IMR-90 (cell line): ENCODE results near the gene RNF146. TPM values are rescaled to one million over a fixed set of nuclear protein-coding genes. Genes with fewer than 3 reads are reported as not detected.

Experiments used
- ATAC-seq: fragments of 200-7000 bp; cut with Tn5 transposase; 2 replicates; pipeline ENCODE4 v1.9.1; 2020; ENCODE audit warnings: low read depth, mild to moderate bottlenecking, moderate library complexity
- BruUV-seq: library from RNA; stranded (reverse); fragments of 400-500 nt; replicated peaks from 2 replicates; lab custom pipeline; 2021; lab: Mats Ljungman, UMichigan
- CTCF ChIA-PET: fragments of 300-600 bp; formaldehyde crosslinking; extraction: SDS; loops from one replicate; lab custom pipeline; 2021; ENCODE audit warnings: antibody characterized with exemption; lab: Yijun Ruan, JAX
- POLR2A ChIA-PET: fragments of 300-600 bp; sonication (Branson Sonifier 250); formaldehyde crosslinking; loops from one replicate; lab custom pipeline; 2022; ENCODE audit warnings: antibody characterized with exemption; ENCODE audit not compliant: unreplicated experiment; lab: Charles Lee
- DNase-seq: peaks from one replicate; pipeline ENCODE4 v3.0.0; 2013
- H2AFZ ChIP-seq: replicated peaks from 2 replicates; pipeline ENCODE3; 2013; ENCODE audit warnings: low read length, mild to moderate bottlenecking; ENCODE audit not compliant: poor library complexity
- H2AK5ac ChIP-seq: 2 replicates; pipeline ENCODE4 v1.6.1; 2013; ENCODE audit warnings: low read depth, low read length, inconsistent platforms
- H2AK9ac ChIP-seq: replicated peaks from 2 replicates; pipeline ENCODE3; 2013; ENCODE audit warnings: mild to moderate bottlenecking, low read depth, low read length, moderate library complexity; ENCODE audit not compliant: poor library complexity
- H2BK120ac ChIP-seq: 2 replicates; pipeline ENCODE4 v1.6.1; 2013; ENCODE audit warnings: low read depth, low read length, inconsistent platforms
- H2BK15ac ChIP-seq: 3 replicates; pipeline ENCODE4 v1.6.1; 2013; ENCODE audit warnings: low read depth, low read length, inconsistent platforms
- H2BK20ac ChIP-seq: 2 replicates; pipeline ENCODE4 v1.6.1; 2013; ENCODE audit warnings: low read depth, mild to moderate bottlenecking, inconsistent platforms, low read length, moderate library complexity
- H2BK5ac ChIP-seq: 2 replicates; pipeline ENCODE4 v1.6.1; 2013; ENCODE audit warnings: mild to moderate bottlenecking, low read depth, low read length, inconsistent platforms; ENCODE audit not compliant: poor library complexity, severe bottlenecking
- H3K14ac ChIP-seq: replicated peaks from 2 replicates; pipeline ENCODE4 v1.6.1; 2013; ENCODE audit warnings: low read depth, low read length, inconsistent platforms
- H3K18ac ChIP-seq: 2 replicates; pipeline ENCODE4 v1.6.1; 2013; ENCODE audit warnings: low read depth, low read length, control low read depth
- H3K23ac ChIP-seq: 2 replicates; pipeline ENCODE4 v1.6.1; 2013; ENCODE audit warnings: low read depth, low read length, inconsistent platforms
- H3K27ac ChIP-seq: 2 replicates; pipeline ENCODE4 v1.5.1; 2013; ENCODE audit warnings: mild to moderate bottlenecking, control low read depth, low read length; ENCODE audit not compliant: insufficient read depth
- H3K27me3 ChIP-seq: 2 replicates; pipeline ENCODE4 v1.6.1; 2013; ENCODE audit warnings: low read length; ENCODE audit not compliant: control insufficient read depth, insufficient read depth
- H3K36me3 ChIP-seq: 2 replicates; pipeline ENCODE4 v1.6.1; 2013; ENCODE audit warnings: low read length, mixed read lengths; ENCODE audit not compliant: control insufficient read depth, insufficient read depth
- H3K4ac ChIP-seq: 2 replicates; pipeline ENCODE4 v1.6.1; 2013; ENCODE audit warnings: low read depth, low read length, inconsistent platforms
- H3K4me1 ChIP-seq: 2 replicates; pipeline ENCODE4 v1.6.1; 2013; ENCODE audit warnings: low read length, mixed read lengths; ENCODE audit not compliant: control insufficient read depth, insufficient read depth
- H3K4me2 ChIP-seq: 2 replicates; pipeline ENCODE4 v1.6.1; 2013; ENCODE audit warnings: low read depth, mild to moderate bottlenecking, control low read depth, low read length, moderate library complexity
- H3K4me3 ChIP-seq: 2 replicates; pipeline ENCODE4 v1.5.1; 2013; ENCODE audit warnings: low read depth, mild to moderate bottlenecking, control low read depth, low read length, moderate library complexity; ENCODE audit not compliant: insufficient read depth
- H3K56ac ChIP-seq: 2 replicates; pipeline ENCODE4 v1.6.1; 2013; ENCODE audit warnings: low read length, inconsistent platforms; ENCODE audit not compliant: insufficient read depth; ENCODE audit errors: extremely low read depth
- H3K79me1 ChIP-seq, 2 experiments: 2 replicates each; pipeline ENCODE4 v1.6.1; 2013; ENCODE audit warnings: low read length in 2 of 2, inconsistent platforms in 1 of 2, low read depth in 1 of 2
- H3K9ac ChIP-seq: 2 replicates; pipeline ENCODE4 v1.6.1; 2013; ENCODE audit warnings: low read depth, low read length, control low read depth
- H3K9me1 ChIP-seq: 2 replicates; pipeline ENCODE4 v1.6.1; 2013; ENCODE audit warnings: low read length, inconsistent platforms; ENCODE audit not compliant: insufficient read depth
- H3K9me3 ChIP-seq: 2 replicates; pipeline ENCODE4 v1.6.1; 2013; ENCODE audit warnings: low read length; ENCODE audit not compliant: control insufficient read depth, insufficient read depth
- H4K20me1 ChIP-seq: 2 replicates; pipeline ENCODE4 v1.6.1; 2013; ENCODE audit warnings: low read length, inconsistent platforms; ENCODE audit not compliant: insufficient read depth
- H4K5ac ChIP-seq: 2 replicates; pipeline ENCODE4 v1.6.1; 2013; ENCODE audit warnings: mild to moderate bottlenecking, low read depth, low read length, control low read depth
- H4K8ac ChIP-seq, 2 experiments: 2 replicates each; pipeline ENCODE4 v1.6.1; 2013; ENCODE audit warnings: low read depth in 2 of 2, low read length in 2 of 2, control low read depth in 1 of 2, inconsistent platforms in 1 of 2
- H4K91ac ChIP-seq: 2 replicates; pipeline ENCODE4 v1.6.1; 2013; ENCODE audit warnings: low read depth, low read length, inconsistent platforms; ENCODE audit not compliant: insufficient read depth
- BHLHE40 ChIP-seq: fragments of 150-350 bp; IDR thresholded peaks from 2 replicates; pipeline ENCODE4 v1.6.1; 2016; ENCODE audit warnings: mild to moderate bottlenecking, low read depth, low read length
- CEBPB ChIP-seq: IDR thresholded peaks from 2 replicates; pipeline ENCODE4 v1.6.1; 2012; ENCODE audit warnings: low read depth, low read length, improper control_type of control experiment
- CHD1 ChIP-seq: IDR thresholded peaks from 2 replicates; pipeline ENCODE4 v1.6.1; 2012; ENCODE audit warnings: low read depth, low read length, improper control_type of control experiment
- CTCF ChIP-seq: conservative IDR thresholded peaks from 2 replicates; pipeline ENCODE4 v1.5.1; 2012; ENCODE audit warnings: mild to moderate bottlenecking, low read depth, low read length, improper control_type of control experiment
- ELK1 ChIP-seq: fragments of 150-350 bp; IDR thresholded peaks from 2 replicates; pipeline ENCODE4 v1.6.1; 2016; ENCODE audit warnings: low read depth, mild to moderate bottlenecking, low read length, moderate library complexity, borderline replicate concordance
- FOS ChIP-seq: fragments of 150-350 bp; IDR thresholded peaks from 2 replicates; pipeline ENCODE4 v1.6.1; 2016; ENCODE audit warnings: low read depth, low read length
- MAFK ChIP-seq: IDR thresholded peaks from 2 replicates; pipeline ENCODE4 v1.6.1; 2012; ENCODE audit warnings: low read depth, low read length, improper control_type of control experiment
- MAZ ChIP-seq: IDR thresholded peaks from 2 replicates; pipeline ENCODE4 v1.6.1; 2012; ENCODE audit warnings: low read depth, mild to moderate bottlenecking, low read length, improper control_type of control experiment, moderate library complexity, borderline replicate concordance
- MXI1 ChIP-seq: IDR thresholded peaks from 2 replicates; pipeline ENCODE4 v1.6.1; 2012; ENCODE audit warnings: low read depth, mild to moderate bottlenecking, low read length, moderate library complexity, borderline replicate concordance
- NFE2L2 ChIP-seq: fragments of 150-350 bp; IDR thresholded peaks from 2 replicates; pipeline ENCODE4 v1.6.1; 2016; ENCODE audit warnings: low read depth, mild to moderate bottlenecking, low read length
- POLR2A ChIP-seq: IDR thresholded peaks from 2 replicates; pipeline ENCODE4 v1.6.1; 2012; ENCODE audit warnings: mild to moderate bottlenecking, low read depth, low read length
- RAD21 ChIP-seq: IDR thresholded peaks from 2 replicates; pipeline ENCODE4 v1.6.1; 2012; ENCODE audit warnings: low read length, improper control_type of control experiment
- RCOR1 ChIP-seq: IDR thresholded peaks from 2 replicates; pipeline ENCODE4 v1.6.1; 2012; ENCODE audit warnings: mild to moderate bottlenecking, low read length, improper control_type of control experiment; ENCODE audit not compliant: insufficient replicate concordance
- RFX5 ChIP-seq: IDR thresholded peaks from 2 replicates; pipeline ENCODE4 v1.8.0; 2012; ENCODE audit warnings: low read depth, mild to moderate bottlenecking, low read length, moderate library complexity
- SMC3 ChIP-seq: fragments of 150-350 bp; IDR thresholded peaks from 2 replicates; pipeline ENCODE4 v1.6.1; 2016; ENCODE audit warnings: low read depth, mild to moderate bottlenecking, antibody characterized with exemption, low read length, moderate library complexity
- USF2 ChIP-seq: fragments of 150-350 bp; IDR thresholded peaks from 2 replicates; pipeline ENCODE4 v1.6.1; 2017; ENCODE audit warnings: mild to moderate bottlenecking, antibody characterized with exemption, low read length, low read depth
- WGBS, 2 experiments: methylation state at CpG; one replicate each; pipeline versions ENCODE4 v1.1.5 to v1.1.7; 2013; ENCODE audit warnings: missing lambda C conversion rate in 2 of 2; ENCODE audit not compliant: insufficient read length in 1 of 2; ENCODE audit errors: extremely low coverage in 2 of 2; 5-methylcytosine and 5-hydroxymethylcytosine counted together
- dilution Hi-C: fragments of 300-500 bp; cut with HindIII; formaldehyde crosslinking; loops from one replicate; pipeline ENCODE4 v1.14.3; 2018; ENCODE audit warnings: low sequenced_read_pairs; ENCODE audit not compliant: unreplicated experiment
- in situ Hi-C: fragments of 300-500 bp; cut with MboI; formaldehyde crosslinking; loops from 3 replicates; pipeline ENCODE4 v1.14.3; 2019; ENCODE audit warnings: low sequenced_read_pairs, inconsistent platforms, mixed read lengths
- intact Hi-C: fragments of 100-400 bp; cut with micrococcal nuclease; formaldehyde crosslinking; loops from 2 replicates; pipeline ENCODE4 v1.10.0; 2022
- polyA plus RNA-seq, 3 experiments: library from polyadenylated mRNA; depleted of rRNA; stranded (reverse); fragments of >200 nt; gene quantifications; 2 replicates each; pipeline ENCODE4 v1.2.3, GENCODE V29; 2012; ENCODE audit warnings: low replicate concordance in 1 of 3
- total RNA-seq: library from RNA; depleted of rRNA; stranded (reverse); fragments of >200 nt; gene quantifications from 2 replicates; pipeline ENCODE4 v1.2.3, GENCODE V29; 2012

The RNF146 gene
- total and polyA plus RNA-seq, 2 of the 4 experiments (the other 2 are of a cell fraction), result 24.0 to 32.2 TPM

GRCh38 chr6:127303917-127304316 is 37.3 kb downstream of the RNF146 start:
- no peak overlapping the region for H2BK15ac ChIP-seq
- no peak overlapping the region for H2AK5ac ChIP-seq
- H3K4me2 ChIP-seq, result no peak overlapping the region
- H3K36me3 ChIP-seq, result peaks cover 4% of the 10 kb centered on the region; the same call in 1 of the 2 replicates
- H2BK20ac ChIP-seq, result no peak overlapping the region
- ChIA-PET POLR2A (no interaction called here), CTCF (interaction anchor here (0.7 to 1.7 kb wide), 2 partner anchors 15 to 212 kb away, joined by 3 to 5 read pairs; no protein-coding TSS in a partner anchor)
- H4K20me1 ChIP-seq, result peaks cover 6% of the 10 kb centered on the region; the same call in 1 of the 2 replicates
- dilution Hi-C loops, result no loop called here
- H3K18ac ChIP-seq, result no peak overlapping the region
- no peaks in the 10 kb centered on the region for H3K9me3 ChIP-seq
- no peak overlapping the region for H3K4me3 ChIP-seq
- no peak overlapping the region for H2BK5ac ChIP-seq
- H3K23ac ChIP-seq, result no peak overlapping the region
- no peak overlapping the region for H2BK120ac ChIP-seq
- H4K8ac ChIP-seq, result no peak overlapping the region
- TF ChIP-seq BHLHE40, result no peak
- TF ChIP-seq SMC3, result no peak
- TF ChIP-seq USF2, result no peak
- TF ChIP-seq CHD1, result no peak
- no peak for TF ChIP-seq POLR2A
- TF ChIP-seq ELK1, result no peak
- TF ChIP-seq MAZ, result no peak
- TF ChIP-seq NFE2L2, result no peak
- no peak for TF ChIP-seq FOS
- TF ChIP-seq MXI1, result no peak
- TF ChIP-seq RAD21, result no peak
- TF ChIP-seq CTCF, result no peak
- no peak for TF ChIP-seq MAFK
- no peak for TF ChIP-seq CEBPB
- TF ChIP-seq RCOR1, result no peak
- TF ChIP-seq RFX5, result no peak
- H3K79me1 ChIP-seq, result peaks cover 0 to 18% of the 10 kb centered on the region in 2 experiments; a peak in 3 of 4 replicates
- no peak overlapping the region for H2AK9ac ChIP-seq
- H3K56ac ChIP-seq, result no peak overlapping the region
- H3K4me1 ChIP-seq, result no peaks in the 10 kb centered on the region; the same call in none of the 2 replicates
- in situ Hi-C loops, result loop anchor here (5.0 to 10.0 kb wide), 2 partner anchors 161 to 233 kb away; no protein-coding TSS in a partner anchor
- H3K9ac ChIP-seq, result no peak overlapping the region
- no peak overlapping the region for H4K91ac ChIP-seq
- no peak overlapping the region for H4K5ac ChIP-seq
- BruUV-seq, result no TSS peak
- no peak overlapping the region for H3K27ac ChIP-seq
- peaks cover 3% of the 10 kb centered on the region; the same call in 1 of the 2 replicates for H3K9me1 ChIP-seq
- no peak overlapping the region for H3K4ac ChIP-seq
- no peaks in the 10 kb centered on the region for H3K27me3 ChIP-seq
- no CpG with 5 or more reads among the region's 3 CpGs for WGBS, 2 experiments
- no peak overlapping the region for H2AFZ ChIP-seq
- intact Hi-C loops, result loop anchor here (5.0 kb wide), 1 partner anchor 213 kb away; the partner anchor contains the start of gene MTCL3
- H3K14ac ChIP-seq, result no peak overlapping the region
- DNase-seq, result no peak
- no peak for ATAC-seq
